SU-DHL-6 (cell line): ENCODE measurements around the gene PWWP2A.
"Not testable (repeated sequence)": the region's sequence is repeated elsewhere in the genome, so short reads cannot be mapped to it uniquely, and the experiment has no call there.

Source experiments
- H2AFZ ChIP-seq: fragments of 200-600 bp; sonication (generic); 2 replicates; pipeline ENCODE4 v1.6.1; 2014; ENCODE audit warnings: low read depth, mild to moderate bottlenecking, moderate library complexity, mixed read lengths, antibody characterized with exemption, low read length; ENCODE audit not compliant: severe bottlenecking
- H3F3A ChIP-seq: fragments of 200-600 bp; shearing (Covaris generic); 2 replicates; pipeline ENCODE4 v1.6.0; 2016; ENCODE audit warnings: antibody characterized with exemption, mild to moderate bottlenecking; ENCODE audit not compliant: insufficient read depth
- H3K27ac ChIP-seq: fragments of 200-600 bp; sonication (generic); 2 replicates; pipeline ENCODE4 v1.5.1; 2016; ENCODE audit warnings: low read depth, mild to moderate bottlenecking, low read length, moderate library complexity, mixed read lengths
- H3K27me3 ChIP-seq: fragments of 200-600 bp; sonication (generic), shearing (Covaris generic); 2 replicates; pipeline ENCODE4 v1.6.0; 2014; ENCODE audit warnings: mild to moderate bottlenecking, low read length
- H3K36me3 ChIP-seq: fragments of 200-600 bp; sonication (generic); 2 replicates; pipeline ENCODE4 v1.6.1; 2014; ENCODE audit warnings: mild to moderate bottlenecking, low read length, mixed read lengths
- H3K4me2 ChIP-seq: fragments of 300-600, 200-600 bp; shearing (Covaris generic), sonication (generic); 2 replicates; pipeline ENCODE4 v1.6.0; 2014; ENCODE audit warnings: low read length, low read depth, mild to moderate bottlenecking; ENCODE audit not compliant: poor library complexity, severe bottlenecking
- H3K4me3 ChIP-seq: fragments of 200-600 bp; sonication (generic); 2 replicates; pipeline ENCODE4 v1.5.1; 2014; ENCODE audit warnings: antibody characterized with exemption, low read length, mild to moderate bottlenecking, mixed read lengths; ENCODE audit not compliant: insufficient read depth, poor library complexity, severe bottlenecking
- H3K79me2 ChIP-seq: fragments of 200-600 bp; sonication (generic); 2 replicates; pipeline ENCODE4 v1.6.1; 2014; ENCODE audit warnings: mild to moderate bottlenecking, low read length, moderate library complexity; ENCODE audit not compliant: insufficient read depth
- H3K9ac ChIP-seq: fragments of 200-600 bp; sonication (generic); 2 replicates; pipeline ENCODE4 v1.7.0; 2014; ENCODE audit warnings: mild to moderate bottlenecking, low read length
- H3K9me2 ChIP-seq: fragments of 200-600 bp; sonication (generic); replicated peaks from 2 replicates; pipeline ENCODE4 v1.6.1; 2014; ENCODE audit warnings: low read length; ENCODE audit not compliant: insufficient read depth
- H3K9me3 ChIP-seq: fragments of 200-600 bp; sonication (generic); 2 replicates; pipeline ENCODE4 v1.6.1; 2014; ENCODE audit warnings: low read length, mixed read lengths; ENCODE audit not compliant: insufficient read depth
- H4K20me1 ChIP-seq: fragments of 200-600 bp; sonication (generic); 2 replicates; pipeline ENCODE4 v1.6.1; 2014; ENCODE audit warnings: low read depth, mild to moderate bottlenecking, antibody characterized with exemption, low read length, moderate library complexity, mixed read lengths
- CTCF ChIP-seq: fragments of 200-600 bp; sonication (generic); IDR thresholded peaks from one replicate; pipeline ENCODE4 v1.5.1; 2017; ENCODE audit warnings: antibody characterized with exemption, mild to moderate bottlenecking, low read length, moderate library complexity; ENCODE audit not compliant: insufficient read depth, poor library complexity, severe bottlenecking
- EZH2phosphoT487 ChIP-seq: fragments of 200-600 bp; sonication (generic), shearing (Covaris generic); conservative IDR thresholded peaks from 2 replicates; pipeline ENCODE4 v1.6.1; 2018; ENCODE audit warnings: mild to moderate bottlenecking, antibody characterized with exemption, low read length, moderate library complexity, mixed read lengths

Gene PWWP2A

GRCh38 chr5:160071516-160071915, 47.7 kb downstream of the PWWP2A start:
- H2AFZ ChIP-seq, result no peak overlapping the region
- H3K36me3 ChIP-seq, result no peaks in the 10 kb centered on the region
- H3K27me3 ChIP-seq, result no peaks in the 10 kb centered on the region
- no peaks in the 10 kb centered on the region for H3K9me2 ChIP-seq
- TF ChIP-seq EZH2phosphoT487, result no peak
- no peak for TF ChIP-seq CTCF
- no peaks in the 10 kb centered on the region for H3K79me2 ChIP-seq
- no peak overlapping the region for H3K4me3 ChIP-seq
- no peaks in the 10 kb centered on the region for H3F3A ChIP-seq
- no peak overlapping the region for H3K27ac ChIP-seq
- no peaks in the 10 kb centered on the region for H4K20me1 ChIP-seq
- no peak overlapping the region for H3K4me2 ChIP-seq
- H3K9ac ChIP-seq, result no peak overlapping the region
- no peaks in the 10 kb centered on the region for H3K9me3 ChIP-seq

GRCh38 chr5:160069120-160069519, 50.1 kb downstream of the PWWP2A start:
- H3F3A ChIP-seq, H3K9me2 ChIP-seq, H3K79me2 ChIP-seq, H3K27me3 ChIP-seq, H3K36me3 ChIP-seq, H3K4me2 ChIP-seq, H3K9ac ChIP-seq, H2AFZ ChIP-seq, H4K20me1 ChIP-seq, H3K9me3 ChIP-seq, H3K27ac ChIP-seq, H3K4me3 ChIP-seq: not testable (repeated sequence)

GRCh38 chr5:160064995-160065614, 54.1 kb downstream of the PWWP2A start:
- no peaks in the 10 kb centered on the region for H3F3A ChIP-seq
- H2AFZ ChIP-seq, result no peak overlapping the region
- no peaks in the 10 kb centered on the region for H3K9me3 ChIP-seq
- H3K27me3 ChIP-seq, result no peaks in the 10 kb centered on the region
- no peak overlapping the region for H3K4me3 ChIP-seq
- no peaks in the 10 kb centered on the region for H3K9me2 ChIP-seq
- H3K4me2 ChIP-seq, result no peak overlapping the region
- no peak overlapping the region for H3K27ac ChIP-seq
- H3K36me3 ChIP-seq, result no peaks in the 10 kb centered on the region
- TF ChIP-seq CTCF, result no peak
- TF ChIP-seq EZH2phosphoT487, result no peak
- no peak overlapping the region for H3K9ac ChIP-seq
- no peaks in the 10 kb centered on the region for H3K79me2 ChIP-seq
- H4K20me1 ChIP-seq, result no peaks in the 10 kb centered on the region

DNA sequence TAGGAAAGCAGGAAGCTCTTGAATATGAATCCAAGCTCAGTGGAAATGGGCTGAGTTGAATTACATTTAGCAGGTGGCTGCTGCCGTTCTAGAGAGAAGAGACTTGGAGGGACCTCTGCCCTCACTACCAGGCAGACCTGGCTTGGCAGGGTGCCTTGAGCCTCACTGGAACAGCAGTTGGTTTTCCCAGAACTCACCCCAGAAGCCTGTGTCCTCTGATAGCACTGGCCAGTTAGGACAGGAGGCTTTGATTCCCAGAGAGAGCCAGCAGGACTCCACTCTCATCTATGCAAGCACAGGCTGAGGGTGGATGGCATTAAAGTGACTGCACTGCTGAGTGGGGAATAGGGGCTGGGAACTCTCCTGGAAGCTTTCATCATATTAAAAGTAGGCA, 54.8 kb downstream of the PWWP2A start:
- no peak overlapping the region for H2AFZ ChIP-seq
- H3K4me3 ChIP-seq, result no peak overlapping the region
- H4K20me1 ChIP-seq, result no peaks in the 10 kb centered on the region
- H3K27me3 ChIP-seq, result no peaks in the 10 kb centered on the region
- no peak overlapping the region for H3K27ac ChIP-seq
- H3K9ac ChIP-seq, result no peak overlapping the region
- H3F3A ChIP-seq, result no peaks in the 10 kb centered on the region
- no peaks in the 10 kb centered on the region for H3K9me3 ChIP-seq
- H3K9me2 ChIP-seq, result no peaks in the 10 kb centered on the region
- TF ChIP-seq EZH2phosphoT487, result no peak
- no peak for TF ChIP-seq CTCF
- H3K36me3 ChIP-seq, result no peaks in the 10 kb centered on the region
- no peak overlapping the region for H3K4me2 ChIP-seq
- no peaks in the 10 kb centered on the region for H3K79me2 ChIP-seq
